Measurements from ENCODE around the gene NEK6.
A peak's percentile ranks its signal among the peaks of the same experiment; 100 is the strongest.

Gene NEK6

GRCh38 chr9:124308606-124309491 is 51.1 kb downstream of the NEK6 start:
- no peaks in the 10 kb centered on the region for H3K9me3 Mint-ChIP-seq
- intact Hi-C loops (cut with micrococcal nuclease) = no loop called here
- no peak overlapping the region for H3K4me3 Mint-ChIP-seq
- no peak overlapping the region for H3K27ac Mint-ChIP-seq
- H3K4me1 Mint-ChIP-seq (ENCODE audit: low read depth) = peaks cover 27% of the 10 kb centered on the region
- H3K36me3 Mint-ChIP-seq (ENCODE audit: low read depth) = peaks cover 100% of the 10 kb centered on the region
- H3K27me3 Mint-ChIP-seq = no peaks in the 10 kb centered on the region

GRCh38 chr9:124309667-124310084 is 51.9 kb downstream of the NEK6 start:
- Mint-ChIP-seq H3K36me3 (ENCODE audit: low read depth) (peaks cover 100% of the 10 kb centered on the region), H3K27me3 (no peaks in the 10 kb centered on the region), H3K4me1 (ENCODE audit: low read depth) (peaks cover 24% of the 10 kb centered on the region), H3K9me3 (no peaks in the 10 kb centered on the region), H3K27ac (no peak overlapping the region), H3K4me3 (no peak overlapping the region)
- intact Hi-C loops (cut with micrococcal nuclease) = no loop called here

GRCh38 chr9:124311283-124311682 is 53.5 kb downstream of the NEK6 start:
- Mint-ChIP-seq H3K4me3 (no peak overlapping the region), H3K36me3 (ENCODE audit: low read depth) (peaks cover 100% of the 10 kb centered on the region), H3K27me3 (no peaks in the 10 kb centered on the region), H3K9me3 (no peaks in the 10 kb centered on the region), H3K4me1 (ENCODE audit: low read depth) (peaks cover 14% of the 10 kb centered on the region), H3K27ac (no peak overlapping the region)
- intact Hi-C loops (cut with micrococcal nuclease) = no loop called here

GRCh38 chr9:124312290-124313265 is 54.8 kb downstream of the NEK6 start:
- no peaks in the 10 kb centered on the region for H3K9me3 Mint-ChIP-seq
- no peak overlapping the region for H3K4me3 Mint-ChIP-seq
- intact Hi-C loops (cut with micrococcal nuclease) = no loop called here
- peaks cover 100% of the 10 kb centered on the region for H3K36me3 Mint-ChIP-seq (ENCODE audit: low read depth)
- peaks cover 10% of the 10 kb centered on the region for H3K4me1 Mint-ChIP-seq (ENCODE audit: low read depth)
- H3K27ac Mint-ChIP-seq = peak overlapping the region; percentile 39
- H3K27me3 Mint-ChIP-seq = no peaks in the 10 kb centered on the region

- intact Hi-C loops (cut with micrococcal nuclease) = no loop called here
- no peaks in the 10 kb centered on the region for H3K9me3 Mint-ChIP-seq
- H3K36me3 Mint-ChIP-seq (ENCODE audit: low read depth) = peaks cover 100% of the 10 kb centered on the region
- H3K4me3 Mint-ChIP-seq = no peak overlapping the region
- H3K27ac Mint-ChIP-seq = no peak overlapping the region
- H3K27me3 Mint-ChIP-seq = no peaks in the 10 kb centered on the region
- peaks cover 10% of the 10 kb centered on the region for H3K4me1 Mint-ChIP-seq (ENCODE audit: low read depth)
Measured at GRCh38 chr9:124313940-124314339, 56.2 kb downstream of the NEK6 start.

- Mint-ChIP-seq H3K9me3 (no peaks in the 10 kb centered on the region), H3K4me1 (ENCODE audit: low read depth) (peaks cover 28% of the 10 kb centered on the region), H3K27ac (no peak overlapping the region), H3K36me3 (ENCODE audit: low read depth) (peaks cover 100% of the 10 kb centered on the region), H3K27me3 (no peaks in the 10 kb centered on the region), H3K4me3 (no peak overlapping the region)
- intact Hi-C loops (cut with micrococcal nuclease) = no loop called here
Measured at GRCh38 chr9:124315882-124316281, 58.1 kb downstream of the NEK6 start.

GRCh38 chr9:124320062-124320973 is 62.6 kb downstream of the NEK6 start:
- Mint-ChIP-seq H3K4me3 (no peak overlapping the region), H3K36me3 (ENCODE audit: low read depth) (peaks cover 100% of the 10 kb centered on the region), H3K27me3 (no peaks in the 10 kb centered on the region), H3K27ac (no peak overlapping the region), H3K4me1 (ENCODE audit: low read depth) (peaks cover 61% of the 10 kb centered on the region), H3K9me3 (no peaks in the 10 kb centered on the region)
- intact Hi-C loops (cut with micrococcal nuclease) = loop anchor here (1.0 kb wide), 1 partner anchor 193 kb away; no protein-coding TSS in a partner anchor

GRCh38 chr9:124321416-124321815 is 63.7 kb downstream of the NEK6 start:
- Mint-ChIP-seq H3K4me3 (no peak overlapping the region), H3K9me3 (no peaks in the 10 kb centered on the region), H3K27ac (no peak overlapping the region), H3K36me3 (ENCODE audit: low read depth) (peaks cover 100% of the 10 kb centered on the region), H3K27me3 (no peaks in the 10 kb centered on the region), H3K4me1 (ENCODE audit: low read depth) (peaks cover 62% of the 10 kb centered on the region)
- intact Hi-C loops (cut with micrococcal nuclease) = no loop called here

- intact Hi-C loops (cut with micrococcal nuclease) = no loop called here
- no peak overlapping the region for H3K4me3 Mint-ChIP-seq
Measured at GRCh38 chr9:124321935-124322334, 64.2 kb downstream of the NEK6 start.

GRCh38 chr9:124322618-124323432 is 65.1 kb downstream of the NEK6 start:
- H3K4me3 Mint-ChIP-seq = no peak overlapping the region
- H3K9me3 Mint-ChIP-seq = no peaks in the 10 kb centered on the region
- no peaks in the 10 kb centered on the region for H3K27me3 Mint-ChIP-seq
- H3K27ac Mint-ChIP-seq = peak overlapping the region; percentile 47
- peaks cover 62% of the 10 kb centered on the region for H3K4me1 Mint-ChIP-seq (ENCODE audit: low read depth)
- intact Hi-C loops (cut with micrococcal nuclease) = no loop called here
- H3K36me3 Mint-ChIP-seq (ENCODE audit: low read depth) = peaks cover 100% of the 10 kb centered on the region

More at GRCh38 chr9:124321935-124322334, 64.2 kb downstream of the NEK6 start:
- Mint-ChIP-seq H3K9me3 (no peaks in the 10 kb centered on the region), H3K4me1 (ENCODE audit: low read depth) (peaks cover 62% of the 10 kb centered on the region), H3K27me3 (no peaks in the 10 kb centered on the region), H3K27ac (peak overlapping the region; percentile 47), H3K36me3 (ENCODE audit: low read depth) (peaks cover 100% of the 10 kb centered on the region)

- H3K36me3 Mint-ChIP-seq (ENCODE audit: low read depth) = peaks cover 100% of the 10 kb centered on the region
- H3K27me3 Mint-ChIP-seq = no peaks in the 10 kb centered on the region
Measured at GRCh38 chr9:124323904-124324303, 66.2 kb downstream of the NEK6 start.

GRCh38 chr9:124325816-124326215 is 68.1 kb downstream of the NEK6 start:
- H3K4me3 Mint-ChIP-seq = no peak overlapping the region
- peak overlapping the region; percentile 69 for H3K27ac Mint-ChIP-seq
- intact Hi-C loops (cut with micrococcal nuclease) = no loop called here
- peaks cover 45% of the 10 kb centered on the region for H3K4me1 Mint-ChIP-seq (ENCODE audit: low read depth)
- no peaks in the 10 kb centered on the region for H3K27me3 Mint-ChIP-seq
- peaks cover 100% of the 10 kb centered on the region for H3K36me3 Mint-ChIP-seq (ENCODE audit: low read depth)
- no peaks in the 10 kb centered on the region for H3K9me3 Mint-ChIP-seq

More at GRCh38 chr9:124323904-124324303, 66.2 kb downstream of the NEK6 start:
- intact Hi-C loops (cut with micrococcal nuclease) = no loop called here
- peak overlapping the region; percentile 69 for H3K27ac Mint-ChIP-seq
- no peak overlapping the region for H3K4me3 Mint-ChIP-seq
- peaks cover 62% of the 10 kb centered on the region for H3K4me1 Mint-ChIP-seq (ENCODE audit: low read depth)
- H3K9me3 Mint-ChIP-seq = no peaks in the 10 kb centered on the region
